GM12801 (cell line): ENCODE measurements around the gene ZNF718.

ENCODE experiments used
- TF ChIP-seq, protein P1 (sequence below): IDR thresholded peaks from one replicate; pipeline ENCODE4 v1.5.1; 2011; ENCODE audit warnings: control low read depth; ENCODE audit not compliant: insufficient read length; ENCODE audit errors: extremely low read depth

The ZNF718 gene

DNA sequence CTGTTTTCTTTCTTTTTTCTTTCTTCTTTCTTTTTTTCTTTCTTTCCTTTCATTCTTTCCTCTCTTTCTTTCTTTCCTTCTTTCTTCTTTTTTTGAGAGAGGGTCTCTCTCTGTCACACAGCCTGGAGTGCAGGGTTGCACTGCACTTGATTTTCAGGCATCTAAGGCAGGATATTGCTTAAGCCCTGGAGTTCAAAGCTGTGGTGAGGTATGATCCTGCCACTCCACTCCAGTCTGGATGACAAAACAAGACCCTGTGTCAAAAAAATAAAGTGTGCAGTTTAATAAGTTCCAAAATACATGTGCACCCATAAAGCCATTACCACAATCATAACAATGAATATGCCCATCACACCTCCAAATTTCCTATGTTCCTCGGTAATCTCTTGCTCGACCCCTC is 10.6 kb upstream of the ZNF718 start:
- TF ChIP-seq, protein P1, sequence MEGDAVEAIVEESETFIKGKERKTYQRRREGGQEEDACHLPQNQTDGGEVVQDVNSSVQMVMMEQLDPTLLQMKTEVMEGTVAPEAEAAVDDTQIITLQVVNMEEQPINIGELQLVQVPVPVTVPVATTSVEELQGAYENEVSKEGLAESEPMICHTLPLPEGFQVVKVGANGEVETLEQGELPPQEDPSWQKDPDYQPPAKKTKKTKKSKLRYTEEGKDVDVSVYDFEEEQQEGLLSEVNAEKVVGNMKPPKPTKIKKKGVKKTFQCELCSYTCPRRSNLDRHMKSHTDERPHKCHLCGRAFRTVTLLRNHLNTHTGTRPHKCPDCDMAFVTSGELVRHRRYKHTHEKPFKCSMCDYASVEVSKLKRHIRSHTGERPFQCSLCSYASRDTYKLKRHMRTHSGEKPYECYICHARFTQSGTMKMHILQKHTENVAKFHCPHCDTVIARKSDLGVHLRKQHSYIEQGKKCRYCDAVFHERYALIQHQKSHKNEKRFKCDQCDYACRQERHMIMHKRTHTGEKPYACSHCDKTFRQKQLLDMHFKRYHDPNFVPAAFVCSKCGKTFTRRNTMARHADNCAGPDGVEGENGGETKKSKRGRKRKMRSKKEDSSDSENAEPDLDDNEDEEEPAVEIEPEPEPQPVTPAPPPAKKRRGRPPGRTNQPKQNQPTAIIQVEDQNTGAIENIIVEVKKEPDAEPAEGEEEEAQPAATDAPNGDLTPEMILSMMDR: no peak

DNA sequence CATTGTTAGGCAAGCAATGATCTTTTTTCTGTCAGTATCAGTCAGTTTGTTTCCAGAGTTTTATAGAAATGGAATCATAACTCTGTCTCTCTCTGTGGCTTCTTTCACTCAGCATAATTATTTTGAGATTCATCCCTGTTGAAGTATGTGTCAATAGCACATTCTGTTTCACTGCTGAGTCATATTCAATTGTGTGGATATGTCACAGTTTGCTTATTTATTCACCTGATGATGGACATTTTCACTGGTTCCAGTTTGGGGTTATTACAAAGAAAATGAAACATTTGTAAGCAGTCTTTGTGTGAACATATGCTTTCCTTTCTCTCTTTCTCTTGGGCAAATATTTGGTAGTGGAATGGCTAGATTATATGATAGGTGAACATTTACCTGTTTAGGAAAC is 10.2 kb upstream of the ZNF718 start:
- TF ChIP-seq, protein P1: no peak

DNA sequence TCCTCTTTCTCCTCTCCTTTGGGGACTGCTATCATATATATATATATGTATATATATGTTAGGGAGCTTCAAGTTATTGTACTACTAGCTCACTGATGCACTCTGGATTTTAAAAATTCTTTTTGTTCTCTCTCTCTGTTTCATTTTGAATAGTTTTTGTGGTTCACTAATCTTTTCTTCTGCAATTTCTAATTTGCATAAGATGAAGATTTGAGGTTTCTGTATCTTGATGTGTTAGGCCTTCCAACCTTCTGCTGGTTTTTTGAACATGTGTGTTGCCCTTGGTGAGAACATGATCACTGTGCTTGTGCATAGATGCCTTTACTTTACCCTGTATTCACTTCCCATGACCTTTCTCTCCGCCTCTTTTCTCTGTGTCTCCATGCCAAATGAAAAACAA is 7.8 kb upstream of the ZNF718 start:
- TF ChIP-seq, protein P1: no peak

DNA sequence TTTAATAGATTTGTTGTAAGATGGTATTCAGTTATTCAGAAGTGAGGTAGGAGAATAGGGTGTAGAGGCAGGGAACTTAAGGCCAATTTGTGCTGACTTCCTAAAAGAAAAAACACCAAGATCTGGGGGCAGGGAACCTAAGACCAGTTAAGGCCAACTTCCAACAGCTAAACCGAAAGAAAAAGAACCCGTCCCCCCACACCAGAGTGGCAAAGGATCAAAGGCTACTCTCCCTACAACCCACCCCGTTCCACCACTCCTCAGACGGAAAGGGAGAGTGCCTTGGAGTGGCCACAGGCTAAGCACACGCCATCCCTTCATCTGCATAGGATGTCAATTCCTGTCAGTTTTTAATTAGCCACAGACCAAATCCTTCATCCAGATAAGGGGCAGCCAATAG is 3.7 kb upstream of the ZNF718 start:
- TF ChIP-seq, protein P1: no peak

DNA sequence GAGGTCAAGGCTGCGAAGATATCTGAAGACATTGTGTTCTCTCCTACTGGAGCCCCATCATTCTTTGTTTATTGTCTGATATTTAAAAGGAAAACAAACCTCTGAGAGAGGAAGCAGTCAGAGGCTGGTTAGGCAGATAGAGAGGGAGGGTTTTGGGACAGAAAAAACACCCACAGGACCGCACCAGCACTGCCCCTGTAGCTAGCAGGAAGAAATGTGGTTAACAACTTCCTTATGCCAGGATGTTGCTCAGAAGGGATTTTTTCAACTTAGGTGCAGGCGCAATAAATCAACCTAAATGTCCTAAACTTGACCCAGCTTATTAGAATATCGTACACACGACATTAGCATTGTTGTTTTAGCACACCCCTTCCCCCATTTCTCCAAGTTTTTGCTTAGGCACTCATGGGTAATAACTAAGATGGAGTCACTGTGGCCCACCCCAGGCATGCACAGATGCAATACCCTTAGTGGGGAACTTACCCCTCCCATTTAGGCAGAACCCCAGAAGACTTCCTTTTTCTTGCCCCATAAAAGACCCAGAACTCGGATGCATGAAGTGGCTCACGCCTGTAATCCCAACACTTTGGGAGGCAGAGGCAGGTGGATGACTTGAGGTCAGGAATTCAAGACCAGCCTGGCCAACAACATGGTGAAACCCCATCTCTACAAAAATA is 2.8 kb upstream of the ZNF718 start:
- TF ChIP-seq, protein P1: no peak

DNA sequence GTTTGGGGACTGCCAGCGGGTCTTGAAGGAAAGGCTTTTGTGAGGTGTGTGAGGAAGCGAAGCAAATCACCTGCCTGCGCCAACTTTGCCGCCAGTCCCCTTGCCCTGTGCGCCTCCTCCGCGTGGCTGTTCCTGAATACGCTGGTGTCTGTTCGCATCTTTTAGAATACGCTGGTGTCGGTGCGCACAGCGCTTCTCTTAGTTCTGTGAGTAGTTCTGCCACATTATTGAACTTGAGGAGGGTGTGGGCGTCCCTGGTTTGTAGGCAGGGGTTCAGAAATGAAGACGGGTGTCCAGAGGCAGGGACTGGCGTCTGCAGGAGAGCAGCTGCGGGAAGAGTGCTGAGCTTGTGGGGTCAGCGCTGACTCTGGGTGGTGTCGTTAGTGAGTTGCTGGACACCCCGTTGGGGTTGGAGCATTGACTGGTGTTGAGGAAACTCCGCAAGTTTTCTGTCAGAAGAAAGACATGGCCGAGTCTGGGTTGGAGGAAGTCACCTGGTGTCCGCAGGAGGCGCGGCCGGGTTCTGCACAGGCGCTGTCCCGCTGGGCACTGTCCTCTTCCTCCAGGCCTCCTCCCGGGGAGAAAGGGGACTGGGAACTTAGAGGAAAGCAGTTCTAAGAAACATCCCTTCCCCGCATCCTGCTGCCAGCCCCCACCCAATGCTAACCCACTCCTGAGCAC is 930 bp downstream of the ZNF718 start:
- TF ChIP-seq, protein P1: no peak

DNA sequence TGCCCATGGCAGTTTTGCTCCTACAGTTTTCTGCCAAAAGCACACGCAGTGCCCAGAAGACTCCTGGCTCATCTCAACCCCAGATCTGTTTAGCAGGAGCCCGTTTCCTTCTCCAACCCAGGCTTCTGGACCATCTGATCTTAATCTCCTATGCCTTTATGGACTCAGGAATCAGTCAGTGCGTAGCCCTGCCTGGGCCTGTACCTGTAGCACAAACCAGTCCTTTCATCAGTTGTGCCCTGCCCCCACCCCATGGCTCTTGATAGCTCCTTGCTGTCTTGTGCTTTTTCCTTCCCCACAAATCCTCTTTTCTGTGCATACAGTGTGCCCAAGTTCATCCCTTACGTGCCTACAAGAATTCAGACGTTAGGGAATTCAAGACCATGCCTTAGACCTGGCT is 1.5 kb downstream of the ZNF718 start:
- TF ChIP-seq, protein P1: no peak
